Smooth muscle cell of trachea (primary cell): ENCODE measurements around the gene AIFM2. TPM values are rescaled to one million over a fixed set of nuclear protein-coding genes. Genes with fewer than 3 reads are reported as not detected.

Experiments used
- total RNA-seq: library from RNA; depleted of rRNA; stranded (reverse); fragments of >200 nt; gene quantifications from 2 replicates; pipeline ENCODE4 v1.2.1, GENCODE V29; 2014

The AIFM2 gene
- total RNA-seq: 9.7 and 9.8 TPM in 2 replicates

DNA sequence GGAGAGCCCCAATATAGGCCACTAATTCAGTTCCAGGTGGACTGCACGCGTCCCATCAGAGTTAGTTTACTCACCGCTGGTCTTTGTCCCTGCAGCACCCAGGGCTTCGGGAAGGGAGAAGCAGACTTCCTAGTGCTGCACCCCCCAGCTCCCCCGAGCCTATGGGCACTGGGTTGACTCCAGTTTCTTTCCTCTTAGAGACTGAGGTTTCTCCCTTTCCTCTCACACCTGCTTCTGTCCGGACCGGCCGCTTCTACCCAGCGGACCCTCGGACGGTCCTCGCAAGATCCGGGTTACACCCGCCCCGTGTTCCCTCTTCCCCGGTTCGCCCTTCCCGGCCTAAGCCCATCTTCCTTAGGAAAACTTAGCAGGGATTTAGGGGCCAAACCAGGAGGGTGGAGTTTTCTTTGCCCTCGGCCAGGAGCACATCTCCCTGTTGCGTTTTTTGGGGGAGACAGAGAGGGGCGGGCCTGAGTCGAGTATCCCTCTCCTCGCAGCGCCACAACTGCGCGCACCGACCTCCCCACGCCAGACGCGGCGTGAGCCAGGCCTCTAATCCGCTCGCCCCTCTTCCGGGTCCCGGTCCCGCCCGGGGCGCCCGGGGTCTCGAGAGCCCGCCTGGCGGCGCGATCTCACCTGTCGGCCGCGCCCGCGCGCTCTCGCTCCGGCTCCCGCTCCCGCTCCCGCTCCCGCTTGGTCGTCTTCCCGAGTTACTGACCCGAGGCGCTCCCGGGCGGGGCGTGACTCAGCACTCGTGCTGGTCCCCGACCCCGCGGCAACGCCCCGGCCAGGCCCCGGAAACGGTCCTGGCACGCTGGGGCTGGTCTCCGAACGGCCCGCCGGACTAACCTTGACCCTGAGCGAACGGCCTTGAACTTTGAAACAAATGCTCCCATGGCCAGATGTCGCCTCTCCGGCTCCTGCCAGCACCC lies at the start of gene AIFM2:
AIFM2 (minus strand) TSS at position 728 of the 932 bp plus-strand sequence. CDS start 8,741 bp downstream, outside the sequence.

GRCh38 chr10:70146489-70147258 lies 14.0 kb upstream of the AIFM2 start, which contains the start of gene TYSND1:
Gene TYSND1 (minus strand): TSS chr10:70146700. CDS start chr10:70146586, 114 bp downstream.

Other genes with a start within 250 kb of the AIFM2 start
- 11.4 and 12.2 TPM in 2 replicates for gene MACROH2A2, start 80.0 kb downstream of the AIFM2 start, total RNA-seq
- gene TYSND1, start 13.9 kb upstream of the AIFM2 start, total RNA-seq: 12.1 and 19.0 TPM in 2 replicates
- gene SAR1A, start 37.7 kb upstream of the AIFM2 start, total RNA-seq: 205 and 241 TPM in 2 replicates
- 248 and 281 TPM in 2 replicates for gene PPA1, start 100.6 kb upstream of the AIFM2 start, total RNA-seq
- gene NPFFR1, start 151.2 kb upstream of the AIFM2 start, total RNA-seq: under 0.01 TPM in 1 of 2 replicates, not detected in the other
- 11.6 and 14.9 TPM in 2 replicates for gene LRRC20, start 249.8 kb upstream of the AIFM2 start, total RNA-seq